Measurements from ENCODE around the gene ABCA13.

- TF ChIP-seq POLR2A (IDR thresholded peaks at IDR 0.05; ENCODE audit: low read depth, low read length), result no peak
- no peak for TF ChIP-seq POLR2AphosphoS5 (IDR thresholded peaks at IDR 0.05; ENCODE audit: low read depth, low read length)
- TF ChIP-seq TAF1 (IDR thresholded peaks at IDR 0.05; ENCODE audit: borderline replicate concordance, low read depth, low read length), result no peak
These were observed 46.5 kb downstream of the ABCA13 start for GRCh38 chr7:48217753-48218152.

Data from GM12892 (cell line).